ENCODE measurements around the gene ZMYND8.
"Not testable (repeated sequence)": the region's sequence is repeated elsewhere in the genome, so short reads cannot be mapped to it uniquely, and the experiment has no call there.

Gene ZMYND8

DNA sequence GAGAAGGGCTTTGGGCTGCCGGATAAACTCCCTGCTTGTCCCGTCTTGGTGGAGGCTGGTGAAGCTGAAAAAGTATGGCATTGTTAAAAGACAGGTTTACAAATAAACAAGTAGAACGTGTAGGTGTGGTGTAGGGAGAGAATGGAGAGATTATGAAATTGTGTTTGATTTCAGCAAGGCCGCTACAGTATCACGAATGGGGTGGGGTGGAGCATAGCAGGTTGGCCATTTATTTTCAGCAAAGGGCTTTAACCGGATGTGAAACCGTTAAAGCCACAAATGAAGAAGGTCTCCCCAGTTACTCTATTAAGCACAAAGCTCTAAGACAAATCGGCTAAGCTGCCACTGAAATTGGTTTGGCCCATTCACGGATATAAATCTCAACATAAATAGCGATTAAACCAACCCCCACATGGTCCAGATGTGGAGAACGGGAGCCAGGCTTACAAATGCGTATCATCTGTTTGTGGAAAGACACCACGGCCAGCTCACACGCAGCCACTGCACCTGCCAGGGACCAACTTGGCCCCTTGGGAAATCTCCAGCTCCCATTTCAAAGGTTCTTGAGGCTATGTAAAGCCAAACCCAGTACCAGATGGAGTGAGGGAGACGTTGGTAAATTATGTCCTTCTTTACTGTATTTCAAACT lies 94.0 kb downstream of the ZMYND8 start:
- peak; percentile 78 for DNase-seq

DNA sequence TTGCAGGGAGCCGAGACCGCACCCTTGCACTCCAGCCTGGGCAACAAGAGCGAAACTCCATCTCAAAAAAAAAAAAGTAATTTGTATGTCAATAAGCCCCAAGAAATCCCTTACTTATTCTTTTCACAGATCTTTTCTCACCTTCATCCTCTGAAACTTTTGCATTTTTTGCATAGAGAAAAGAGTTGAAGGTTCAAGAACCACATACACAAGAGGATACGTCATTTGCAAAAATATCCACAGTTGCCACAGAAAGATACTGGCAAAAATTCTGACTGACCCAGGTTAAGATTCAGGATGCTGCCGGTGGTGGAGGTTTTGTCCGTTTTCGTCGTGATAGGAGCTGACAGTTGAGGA lies 94.5 kb downstream of the ZMYND8 start:
- DNase-seq: no peak

- DNase-seq: not testable (repeated sequence)
These were observed 95.2 kb downstream of the ZMYND8 start for GRCh38 chr20:47261161-47261774.

GRCh38 chr20:47260540-47261126 lies 95.9 kb downstream of the ZMYND8 start:
- not testable (repeated sequence) for DNase-seq

DNA sequence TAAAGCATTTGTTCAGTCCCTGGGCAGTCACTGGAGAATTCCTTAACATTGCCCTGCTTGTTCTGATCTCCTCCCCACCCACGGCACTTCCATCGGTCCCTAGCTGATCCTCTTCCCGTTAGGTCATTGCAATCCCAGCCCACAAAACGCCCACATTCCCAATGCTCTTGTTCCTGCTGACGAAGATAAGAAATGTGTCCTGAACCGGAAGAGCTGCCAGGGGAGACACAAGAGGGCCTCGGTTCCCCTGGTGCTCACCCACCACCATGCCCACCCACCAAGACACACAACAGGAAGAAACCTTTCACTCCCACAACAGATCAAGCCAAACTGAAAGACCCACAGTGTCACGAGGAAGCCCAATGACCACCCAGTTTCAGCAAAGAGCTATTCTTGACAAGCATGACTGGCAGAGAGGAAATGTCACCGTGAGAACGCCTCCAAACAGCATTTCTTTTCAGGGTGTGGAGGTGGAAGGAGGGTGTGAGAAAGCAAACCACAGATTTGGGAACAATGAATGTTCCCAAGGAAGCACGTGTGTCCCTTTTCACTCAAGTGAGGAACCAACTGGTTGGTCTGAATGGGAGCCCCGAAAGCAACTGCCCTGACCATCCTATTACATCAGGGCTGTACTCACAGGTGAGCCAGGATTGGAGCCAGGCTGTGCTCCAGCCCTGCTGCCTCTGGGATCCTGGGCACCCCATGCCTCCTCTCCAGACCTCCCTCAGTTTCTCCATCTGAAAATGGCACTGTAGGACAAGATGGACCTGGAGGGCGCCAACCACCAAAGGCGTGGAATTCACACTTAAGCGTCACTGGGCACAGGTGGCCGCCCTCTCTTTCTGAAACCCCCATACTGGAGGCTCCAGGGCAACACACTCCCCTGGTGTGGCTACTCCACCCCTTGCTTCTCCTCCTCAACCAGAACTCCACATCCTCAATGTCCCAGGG lies 97.5 kb downstream of the ZMYND8 start:
- no peak for DNase-seq

- DNase-seq: no peak
These were observed 98.7 kb downstream of the ZMYND8 start for GRCh38 chr20:47257771-47258170.

DNA sequence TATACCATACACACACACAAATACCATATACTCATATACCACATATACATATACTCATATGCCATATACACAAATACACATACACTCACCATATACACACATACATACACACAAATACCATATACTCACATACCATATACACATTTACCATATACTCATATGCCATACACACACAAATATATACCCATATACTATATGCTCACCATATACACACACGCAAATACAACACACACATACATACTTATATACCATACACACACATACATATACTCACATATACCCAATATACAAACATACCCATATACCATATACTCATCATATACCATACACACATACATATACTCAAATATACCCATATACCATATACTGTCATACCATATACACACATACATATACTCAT lies 99.2 kb downstream of the ZMYND8 start:
- no peak for DNase-seq

DNA sequence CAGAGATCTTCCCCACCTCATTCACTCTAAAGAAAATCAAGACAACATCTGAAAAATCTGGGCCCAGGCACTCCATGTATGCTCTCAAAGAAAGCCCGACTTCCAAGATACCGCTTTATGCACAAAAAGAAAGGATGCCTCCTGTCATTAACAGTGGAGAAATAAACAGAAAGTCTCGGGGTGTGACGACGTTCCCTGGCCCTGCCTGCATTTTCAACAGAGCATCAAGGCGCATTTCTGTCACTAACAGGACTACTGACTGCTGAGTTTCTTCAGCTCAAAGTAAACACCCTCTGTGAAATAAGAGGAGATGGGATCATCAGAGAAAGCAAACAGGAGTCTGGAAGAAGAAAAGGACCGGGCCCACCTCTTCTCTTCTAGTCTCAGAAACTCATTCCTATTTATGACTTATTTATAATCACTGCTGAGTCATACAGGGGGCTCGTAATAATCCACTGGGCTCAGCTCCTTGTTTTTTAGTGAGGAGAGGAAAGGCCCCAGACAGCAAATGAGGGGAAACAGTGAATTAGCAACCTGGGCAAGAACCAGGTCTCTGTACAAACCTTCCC lies 99.7 kb downstream of the ZMYND8 start:
- DNase-seq: no peak

DNA sequence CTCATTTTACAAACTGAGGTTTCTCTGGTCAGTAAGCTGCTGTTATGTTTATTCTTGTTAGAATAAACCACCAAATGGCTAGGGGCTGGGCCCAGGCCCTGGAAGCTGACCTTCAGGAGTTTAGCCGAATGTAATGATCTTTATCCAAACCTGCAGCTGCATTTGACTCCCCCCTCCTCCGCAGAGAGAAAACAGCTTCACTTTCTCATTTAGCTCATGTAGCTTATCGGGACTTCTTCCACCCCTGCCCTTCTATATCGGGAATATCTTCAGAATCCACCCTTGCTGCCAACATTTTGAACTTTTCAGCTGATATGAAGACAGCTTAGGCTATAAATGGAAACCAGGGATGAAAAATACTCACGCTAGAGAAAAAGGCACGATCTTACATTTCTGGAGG lies 102.6 kb downstream of the ZMYND8 start:
- DNase-seq: no peak

DNA sequence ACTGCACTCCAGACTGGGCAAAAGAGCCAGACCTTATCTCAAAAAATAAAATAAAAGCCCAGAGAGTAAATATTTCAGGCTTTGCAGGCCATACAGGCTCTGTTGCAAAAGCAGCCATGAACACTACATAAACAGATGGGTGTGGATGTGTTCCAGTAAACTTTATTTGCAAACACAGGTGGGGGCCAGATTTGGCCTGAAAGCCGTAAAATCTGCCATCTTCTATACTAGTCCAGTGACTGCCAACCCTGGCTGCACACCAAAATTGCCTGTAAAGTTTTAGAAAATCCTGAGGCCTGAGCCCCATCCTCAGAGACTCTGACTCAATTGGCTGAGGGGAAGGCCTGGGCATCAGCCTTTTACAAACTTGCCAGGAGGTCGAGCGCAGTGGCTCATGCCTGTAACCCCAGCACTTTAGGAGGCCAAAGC lies 103.6 kb downstream of the ZMYND8 start:
- DNase-seq: peak; percentile 12

DNA sequence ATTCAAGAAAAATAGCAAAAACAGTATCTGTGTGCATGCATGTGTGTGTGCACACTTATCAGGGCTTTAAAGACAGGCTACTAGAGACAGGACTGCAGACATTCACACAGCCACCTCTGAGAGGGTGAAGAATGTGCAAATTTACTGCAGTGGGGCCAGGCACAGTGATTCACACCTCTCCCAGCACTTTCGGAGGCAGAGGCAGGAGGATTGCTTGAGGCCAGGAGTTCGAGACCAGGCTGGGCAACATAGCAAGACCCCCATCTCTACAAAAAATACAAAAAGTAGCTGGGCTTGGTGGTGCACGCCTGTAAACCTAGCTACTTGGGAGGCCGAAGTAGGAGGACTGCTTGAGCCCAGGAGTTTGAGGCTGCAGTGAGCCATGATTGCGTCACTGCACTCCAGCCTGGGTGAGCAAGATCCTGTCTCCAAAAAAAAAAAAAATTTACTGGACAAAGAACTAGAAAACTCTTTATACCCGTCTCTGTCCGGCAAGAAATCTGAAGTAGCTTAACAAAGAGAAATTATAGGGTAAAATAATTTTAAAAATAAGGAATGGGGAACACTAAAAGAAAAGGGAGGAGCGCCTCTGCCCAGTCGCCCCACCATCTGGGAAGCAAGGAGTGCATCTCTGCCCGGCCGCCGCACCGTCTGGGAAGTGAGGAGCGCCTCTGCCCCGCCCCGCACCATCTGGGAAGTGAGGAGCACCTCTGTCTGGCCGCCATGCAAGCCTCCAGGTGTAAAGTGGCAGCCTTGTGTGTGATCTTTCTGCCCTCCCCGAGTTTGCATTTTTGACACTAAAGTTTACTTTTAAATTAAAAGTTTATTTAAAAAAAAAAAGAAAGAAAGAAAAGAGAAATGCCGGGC lies 105.1 kb downstream of the ZMYND8 start:
- no peak for DNase-seq

DNA sequence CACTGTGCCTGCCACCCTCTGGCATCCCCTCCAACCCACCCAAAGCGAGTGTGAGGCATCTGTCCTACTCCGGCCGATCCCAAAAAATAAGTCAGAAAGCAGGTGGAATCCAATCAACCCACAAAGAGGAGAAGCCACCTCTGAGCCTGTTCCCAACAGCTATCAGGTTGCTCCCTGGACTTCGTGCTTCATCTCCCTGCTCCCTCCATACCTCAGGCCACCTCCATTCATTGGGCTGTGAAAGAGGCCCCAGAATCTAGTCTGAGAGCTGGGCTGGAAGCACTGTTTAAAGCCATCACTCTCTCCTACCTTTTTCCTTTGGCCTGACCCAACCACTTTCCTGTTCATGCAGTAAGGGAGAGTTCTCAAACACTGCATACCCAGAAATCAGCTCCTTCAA lies 106.1 kb downstream of the ZMYND8 start:
- DNase-seq: no peak

DNA sequence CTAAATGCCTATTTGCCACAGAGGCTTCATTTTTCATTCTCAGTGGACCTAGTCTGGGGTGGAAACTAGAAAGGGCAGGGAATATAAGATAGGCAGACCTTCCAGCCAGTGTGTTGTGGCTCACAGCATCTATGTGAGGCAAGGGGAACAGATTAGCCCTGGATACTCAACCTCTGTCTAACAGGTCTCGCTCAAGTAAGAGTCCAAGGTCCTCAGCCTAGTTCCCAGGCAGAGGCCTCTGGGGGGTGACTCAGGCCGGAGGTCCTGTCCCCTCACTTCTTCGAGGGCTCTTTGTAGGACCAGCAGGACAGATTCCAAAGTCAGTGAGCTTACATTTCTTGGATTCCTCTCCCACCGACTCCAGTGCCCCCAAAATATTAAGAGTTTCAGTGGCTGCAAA lies 106.6 kb downstream of the ZMYND8 start:
- DNase-seq: no peak

GRCh38 chr20:47248448-47248966 lies 108.0 kb downstream of the ZMYND8 start:
- DNase-seq: no peak

- no peak for DNase-seq
These were observed 108.5 kb downstream of the ZMYND8 start for GRCh38 chr20:47247972-47248371.

DNA sequence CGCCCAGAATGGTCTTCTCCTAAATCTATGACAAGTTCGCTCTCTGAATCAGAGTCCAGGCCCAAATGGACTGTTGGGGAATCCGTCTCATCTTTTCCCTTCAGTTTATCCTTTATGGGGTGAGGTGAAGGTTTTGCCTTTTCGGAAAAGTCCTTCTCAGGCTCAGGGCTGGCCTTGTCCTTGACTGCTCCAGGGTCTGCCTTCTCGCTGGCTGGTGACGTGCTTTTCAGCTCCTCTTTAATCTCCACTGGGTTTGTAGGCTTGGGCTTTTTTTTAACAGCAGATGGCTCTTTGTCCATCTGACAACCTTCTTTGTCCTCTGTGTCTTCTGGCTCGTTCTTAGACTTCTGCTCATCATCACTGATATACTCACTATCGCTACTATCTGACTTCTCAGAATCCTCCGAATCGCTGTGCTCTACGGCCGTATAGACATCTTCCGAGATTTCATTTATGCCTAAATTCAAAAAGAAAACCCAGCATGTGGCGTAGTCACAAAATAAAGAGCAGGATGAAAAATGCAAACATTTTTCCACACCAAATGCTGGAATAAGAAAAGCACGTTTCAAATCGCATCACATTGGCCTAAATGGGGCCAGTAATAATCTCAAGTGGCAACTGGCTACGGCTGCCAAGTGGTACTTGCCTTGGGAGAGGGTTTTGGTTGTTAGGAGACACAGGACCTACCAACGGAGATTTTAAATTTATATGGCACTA lies 110.3 kb downstream of the ZMYND8 start:
- no peak for DNase-seq

DNA sequence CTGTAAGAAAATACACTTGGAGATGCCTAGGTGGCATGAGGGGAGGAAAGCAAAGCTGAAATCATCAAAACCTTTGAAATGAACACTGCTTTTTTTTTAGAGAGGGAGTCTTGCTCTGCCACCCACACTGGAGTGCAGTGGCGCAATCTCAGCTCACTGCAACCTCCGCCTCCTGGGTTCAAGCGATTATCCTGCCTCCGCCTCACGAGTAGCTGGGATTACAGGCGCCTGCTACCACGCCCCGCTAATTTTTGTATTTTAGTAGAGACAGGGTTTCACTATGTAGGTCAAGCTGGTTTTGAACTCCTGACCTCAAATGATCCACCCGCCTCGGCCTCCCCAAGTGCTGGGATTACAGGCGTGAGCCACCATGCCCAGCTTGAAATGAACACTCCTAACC lies 111.3 kb downstream of the ZMYND8 start:
- DNase-seq: not testable (repeated sequence)

- no peak for DNase-seq
These were observed 112.0 kb downstream of the ZMYND8 start for GRCh38 chr20:47244451-47244850.

DNA sequence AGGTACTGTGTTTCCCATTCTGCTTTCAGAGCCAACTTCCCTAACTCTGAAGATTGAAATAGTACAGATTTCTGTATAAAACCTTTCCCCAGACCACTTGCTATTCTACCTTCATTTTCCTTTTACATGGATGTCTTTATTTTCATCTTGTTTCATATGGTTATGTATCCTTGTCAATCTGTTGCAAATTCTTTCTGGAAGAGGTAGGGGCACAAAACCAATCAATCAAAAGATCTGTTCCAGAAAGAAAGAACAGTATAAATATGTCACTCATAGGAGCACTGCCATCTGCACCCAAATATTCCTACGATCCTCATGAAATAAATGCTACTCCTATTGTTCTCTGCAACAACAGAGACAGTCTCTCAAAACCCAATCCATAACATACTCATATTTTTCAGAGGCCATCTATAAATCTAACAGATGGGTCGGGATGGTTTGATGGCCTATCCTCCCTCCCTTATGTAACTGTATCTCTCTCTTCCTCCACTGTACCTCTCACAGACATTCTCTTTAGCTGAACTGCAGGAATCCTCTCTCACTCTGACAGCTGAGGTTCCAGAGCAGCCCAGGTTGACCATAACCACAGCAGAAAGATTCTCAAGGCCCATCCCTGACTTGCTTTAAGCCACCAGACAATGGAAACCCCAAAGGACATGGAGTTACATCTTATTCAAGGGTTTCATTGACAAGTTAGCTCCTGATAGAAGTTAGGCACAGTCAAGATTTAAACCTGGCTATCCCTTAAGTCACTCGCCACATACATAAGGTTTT lies 112.8 kb downstream of the ZMYND8 start:
- no peak for DNase-seq

GRCh38 chr20:47243003-47243402 lies 113.5 kb downstream of the ZMYND8 start:
- no peak for DNase-seq
